Stromal cell of bone marrow (primary cell): Measurements from ENCODE around the gene TMEM131.

Experiments
- DNase-seq: peaks from one replicate; pipeline ENCODE4 v3.0.0-alpha.2; 2012; ENCODE audit warnings: low read depth

The TMEM131 gene

DNA sequence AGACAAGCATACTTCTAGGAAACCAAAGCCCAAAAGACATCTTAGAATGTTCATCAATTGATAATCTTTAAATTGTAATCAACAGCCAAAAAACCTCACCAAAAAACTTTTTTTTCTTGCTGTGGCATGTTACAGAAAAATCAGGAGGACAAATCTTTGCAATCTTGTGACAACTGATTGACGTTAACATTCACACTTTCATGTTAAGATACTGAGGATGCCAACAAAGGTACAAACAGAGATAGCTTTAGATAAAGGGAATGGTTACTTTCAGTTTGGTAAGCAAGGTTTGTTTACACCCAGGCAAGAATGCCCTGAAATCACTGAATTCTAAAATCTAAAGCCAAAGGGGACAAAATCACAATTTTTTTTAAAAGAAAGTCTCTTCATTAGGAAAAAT lies 190.0 kb downstream of the TMEM131 start:
- no peak for DNase-seq

DNA sequence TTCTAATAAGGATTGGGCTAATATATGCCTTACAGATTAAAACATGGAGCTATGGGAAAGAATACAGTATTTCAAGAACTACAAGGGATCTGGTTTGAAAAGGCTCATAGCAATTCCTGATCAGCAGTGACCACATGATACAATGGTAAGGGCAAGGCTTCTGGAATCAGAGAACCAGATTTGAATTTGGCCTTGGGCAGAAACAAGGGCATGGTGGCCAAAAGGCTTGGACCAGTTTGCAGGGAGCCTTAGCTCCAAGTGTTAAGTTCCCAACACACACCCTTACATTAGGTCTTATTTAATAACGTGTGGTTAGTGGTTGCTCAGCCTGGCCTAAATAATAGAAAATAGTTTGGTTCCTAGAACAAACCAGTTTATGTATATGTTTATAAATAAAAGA lies 194.7 kb downstream of the TMEM131 start:
- no peak for DNase-seq

DNA sequence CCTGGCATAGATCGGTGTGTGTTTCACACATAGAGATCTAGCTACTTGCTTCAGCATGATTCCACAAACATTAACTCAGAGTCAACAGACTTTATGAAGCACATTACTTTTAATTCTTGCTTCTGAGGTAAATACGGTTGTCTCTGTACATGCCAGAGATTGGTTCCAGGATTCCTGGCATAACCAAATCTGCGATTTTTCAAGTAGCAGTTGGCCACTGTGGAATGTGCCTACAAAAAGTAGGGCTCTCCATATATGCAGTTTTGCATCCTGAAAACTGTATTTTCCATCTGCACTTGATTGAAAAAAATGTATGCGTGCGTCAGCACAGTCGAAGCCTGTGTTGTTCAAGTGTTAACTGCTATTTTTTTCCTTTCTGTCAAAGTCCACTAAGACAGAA lies 197.3 kb downstream of the TMEM131 start:
- DNase-seq = no peak

DNA sequence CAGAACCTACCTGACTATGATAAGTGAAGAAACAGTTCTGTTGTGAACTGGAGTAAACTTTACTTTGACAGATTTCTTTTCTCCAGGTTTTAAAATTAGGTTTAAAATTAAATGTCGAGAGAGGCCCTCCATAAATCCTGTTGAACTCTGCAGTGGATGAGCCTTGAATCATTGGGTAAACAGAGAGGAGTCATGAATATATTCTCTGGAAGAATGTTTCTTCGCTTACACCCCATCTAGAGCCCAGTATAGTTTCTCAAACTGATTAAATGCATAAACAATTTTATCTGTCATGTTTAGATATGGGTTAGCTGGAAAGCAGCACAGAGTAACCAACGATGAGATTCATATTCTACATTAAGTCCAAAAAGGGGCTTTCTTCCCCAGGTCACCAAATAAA lies 198.4 kb downstream of the TMEM131 start:
- no peak for DNase-seq

DNA sequence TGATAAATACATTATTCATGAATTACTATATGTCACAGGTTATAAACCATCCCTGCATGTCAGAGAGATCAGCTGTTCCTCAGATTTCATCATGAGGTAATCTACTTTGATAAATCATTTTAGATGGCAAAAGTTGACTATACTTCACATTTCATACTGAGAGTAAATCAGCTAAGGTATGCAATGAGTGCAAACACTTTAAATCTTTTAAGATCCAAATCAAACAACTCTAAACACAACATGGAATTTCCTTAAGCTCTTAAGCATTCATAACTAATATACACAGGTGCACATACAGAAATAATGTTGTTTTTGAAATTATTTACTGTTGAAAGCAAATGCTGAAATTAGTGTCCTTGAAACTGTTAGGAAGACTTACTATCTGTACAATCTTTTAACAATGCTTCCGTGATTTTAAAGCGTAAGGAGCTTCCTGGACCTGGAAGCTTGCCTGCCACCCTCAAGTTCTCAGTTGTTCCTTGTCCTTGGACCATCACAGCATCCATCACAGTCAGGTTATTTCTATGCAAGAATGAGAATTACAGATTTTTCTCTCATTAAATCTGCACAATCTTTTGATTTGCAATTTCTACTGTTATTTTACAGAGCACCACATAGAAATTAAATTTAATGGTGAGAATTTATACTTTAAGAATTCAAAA lies 199.2 kb downstream of the TMEM131 start:
- DNase-seq = no peak

DNA sequence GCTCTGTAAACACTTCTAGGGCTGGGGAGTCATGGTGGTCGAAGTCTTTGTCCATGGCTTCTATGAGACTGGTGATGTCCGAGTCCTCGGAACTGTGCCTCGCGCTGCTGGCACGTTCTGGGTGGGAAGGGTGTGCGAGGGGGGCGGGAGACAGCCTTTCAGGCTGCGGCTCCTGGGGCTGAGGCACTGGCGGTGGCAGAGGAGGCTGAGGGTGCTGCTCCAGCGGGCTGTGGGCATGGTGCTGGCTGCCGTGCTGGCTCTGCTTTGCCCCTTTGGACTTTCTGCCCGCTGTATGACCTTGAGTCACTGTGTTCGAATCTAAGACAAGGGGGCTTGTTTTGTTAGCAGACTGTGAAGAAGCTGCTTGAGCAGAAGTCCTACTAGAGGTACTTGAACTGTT lies 203.3 kb downstream of the TMEM131 start:
- no peak for DNase-seq

DNA sequence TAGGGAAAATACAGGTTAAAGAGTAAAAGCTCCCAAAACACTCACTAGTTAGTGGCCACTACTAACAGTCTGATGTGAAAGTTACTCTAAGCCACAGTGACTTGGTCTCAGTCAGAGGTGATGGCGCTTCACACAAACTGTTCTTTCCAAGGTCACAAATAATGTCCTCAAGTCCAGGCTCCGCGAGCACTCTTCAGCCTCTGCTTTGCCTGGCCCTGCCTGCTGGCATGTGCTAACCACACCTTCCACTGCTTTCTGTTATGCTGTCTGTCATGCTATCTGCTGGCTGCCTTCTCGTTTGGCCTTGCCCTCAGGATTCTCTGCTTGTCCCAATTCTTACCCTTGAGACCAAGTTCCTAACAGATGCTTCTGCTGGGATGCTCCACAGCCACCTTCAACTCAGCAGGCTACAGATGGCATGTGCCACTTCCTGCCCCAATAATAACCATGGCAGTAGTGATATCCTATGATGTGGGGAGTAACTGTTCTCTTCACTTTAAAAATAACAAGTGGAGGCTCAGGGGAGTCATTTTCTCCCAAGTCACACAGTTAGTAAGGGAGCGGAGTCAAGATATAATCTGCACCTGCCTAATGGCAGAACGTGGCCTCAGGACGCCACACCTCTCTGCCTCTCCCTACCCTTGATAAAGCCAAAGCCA lies 206.6 kb downstream of the TMEM131 start:
- no peak for DNase-seq

DNA sequence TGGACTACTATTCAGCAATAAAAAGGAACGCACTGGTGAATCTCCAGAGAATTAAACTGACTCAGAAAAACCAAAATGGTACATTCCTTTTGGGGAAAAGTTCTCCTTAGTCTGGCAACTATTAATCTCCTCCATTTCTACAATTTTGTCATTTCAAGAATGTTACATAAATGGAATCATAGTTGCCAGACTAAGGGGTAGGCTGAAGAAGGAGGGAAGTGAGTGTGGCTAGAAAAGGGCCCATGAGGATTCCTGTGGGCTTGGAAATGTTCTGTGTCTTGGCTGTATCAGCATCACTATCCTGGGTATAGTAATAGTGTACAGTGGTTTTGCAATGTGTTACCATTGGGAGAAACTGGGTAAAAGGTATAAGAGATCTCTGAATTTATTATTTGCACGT lies 209.9 kb downstream of the TMEM131 start:
- peak; percentile 50 for DNase-seq

DNA sequence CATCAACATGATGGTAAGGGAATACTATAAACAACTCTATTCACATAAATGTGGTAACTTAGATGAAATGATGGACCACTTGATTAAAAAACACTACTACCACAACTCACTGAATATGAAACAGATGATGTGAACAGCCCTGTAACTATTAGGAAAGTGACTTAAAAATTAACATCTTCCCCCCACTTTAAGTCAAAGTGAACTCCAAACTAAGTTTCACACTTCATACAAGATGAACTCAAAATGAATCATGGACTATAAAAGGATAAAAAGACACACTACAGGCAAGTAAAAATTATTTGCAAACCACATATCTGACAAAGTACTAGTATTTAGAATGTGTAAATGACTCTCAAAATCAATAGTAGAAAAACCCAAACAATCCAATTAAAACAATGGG lies 210.8 kb downstream of the TMEM131 start:
- DNase-seq = no peak

DNA sequence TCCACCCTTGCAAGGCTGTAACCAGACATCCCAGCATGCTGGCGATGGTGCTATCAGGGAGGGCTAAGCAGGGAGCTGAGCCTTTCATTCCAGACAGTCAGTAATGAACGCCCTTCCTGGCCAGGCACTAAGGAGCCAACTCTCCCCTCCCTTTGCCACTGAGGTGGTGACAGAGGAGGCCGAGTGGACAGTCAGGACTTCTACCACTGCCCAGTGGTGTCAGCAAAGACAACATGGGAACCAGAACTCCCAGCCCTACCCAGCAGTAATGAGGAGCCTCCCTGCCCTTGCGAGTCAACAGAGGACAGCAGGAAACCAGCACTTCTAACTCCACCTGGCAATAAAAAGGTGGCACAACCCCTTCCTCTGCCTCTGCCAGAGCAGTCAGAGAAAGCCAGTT lies 213.8 kb downstream of the TMEM131 start:
- DNase-seq = no peak

DNA sequence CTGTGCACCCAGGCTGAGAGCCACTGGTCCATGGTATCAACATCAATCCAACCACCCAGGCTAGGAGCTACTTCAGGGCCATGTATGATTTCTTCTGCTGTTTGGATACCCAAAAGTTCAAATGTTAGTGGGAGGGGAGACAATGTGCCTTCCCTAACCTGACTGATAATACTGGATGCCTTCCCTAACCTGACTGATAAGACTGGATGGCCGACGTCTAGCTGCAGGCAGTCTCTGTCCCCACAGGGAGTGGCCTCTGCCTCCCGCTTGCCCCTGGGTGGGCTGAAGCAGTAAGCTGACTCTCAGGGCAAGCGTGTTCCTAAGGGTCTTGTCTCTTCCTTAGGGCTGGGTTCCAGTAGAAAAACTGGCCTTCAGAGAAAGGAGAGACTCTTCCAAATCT lies 216.6 kb downstream of the TMEM131 start:
- no peak for DNase-seq

DNA sequence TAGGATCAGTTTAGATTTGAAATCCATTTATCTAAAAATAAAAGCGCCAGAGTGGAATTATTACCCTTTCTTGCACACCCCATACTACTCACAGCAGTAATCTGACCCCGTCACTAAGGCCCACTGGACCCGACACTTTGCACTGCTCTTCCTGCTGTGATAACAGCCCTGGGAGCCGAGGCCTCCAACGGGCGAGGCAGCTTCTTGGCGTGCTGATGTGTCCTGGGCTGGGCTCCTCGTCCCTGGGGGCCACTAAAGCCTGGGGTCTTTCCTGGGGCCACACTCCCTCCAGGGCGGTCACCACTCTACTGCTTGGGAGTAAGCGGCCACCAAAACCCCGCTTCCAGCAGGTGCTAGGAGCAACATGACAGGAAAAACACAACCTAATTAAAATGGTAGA lies 220.7 kb downstream of the TMEM131 start:
- DNase-seq = no peak

DNA sequence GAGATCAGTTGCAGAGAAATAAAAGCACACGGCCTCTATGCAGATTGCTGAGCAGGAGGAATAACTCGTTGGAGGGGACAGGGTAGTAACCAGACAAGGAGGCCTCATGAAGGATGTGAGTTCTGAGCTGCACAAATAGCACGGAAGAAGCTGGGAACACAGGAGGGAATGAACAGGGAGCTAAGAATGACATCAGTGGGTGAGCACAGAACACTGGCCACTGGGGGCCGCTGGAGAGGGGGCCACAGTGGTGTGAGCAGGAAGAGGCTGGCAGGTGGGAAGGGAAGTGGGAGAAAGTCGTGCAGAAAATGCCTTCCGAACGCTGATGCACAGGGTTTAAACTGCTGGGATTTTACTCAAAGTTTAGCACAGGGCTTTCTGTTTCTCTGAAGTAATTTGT lies 221.3 kb downstream of the TMEM131 start:
- no peak for DNase-seq

DNA sequence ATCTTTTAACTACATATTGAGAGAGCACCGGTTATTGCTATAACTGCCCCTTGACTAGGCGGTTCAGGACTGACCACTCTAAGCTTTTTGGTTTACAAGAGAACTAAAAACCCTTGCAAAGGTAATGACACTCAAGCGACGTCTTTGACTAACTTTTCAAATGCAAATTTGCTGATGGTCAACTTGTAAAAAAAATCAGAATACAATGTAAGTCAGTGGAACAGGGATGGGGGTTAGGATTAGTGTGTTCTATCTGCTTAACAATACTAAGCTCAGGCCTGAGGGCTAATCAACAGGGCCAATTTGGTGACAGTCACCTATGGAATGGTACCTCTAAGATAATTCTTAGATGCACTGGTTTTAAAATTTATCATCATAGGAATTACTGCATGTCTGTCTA lies 225.3 kb downstream of the TMEM131 start:
- no peak for DNase-seq

DNA sequence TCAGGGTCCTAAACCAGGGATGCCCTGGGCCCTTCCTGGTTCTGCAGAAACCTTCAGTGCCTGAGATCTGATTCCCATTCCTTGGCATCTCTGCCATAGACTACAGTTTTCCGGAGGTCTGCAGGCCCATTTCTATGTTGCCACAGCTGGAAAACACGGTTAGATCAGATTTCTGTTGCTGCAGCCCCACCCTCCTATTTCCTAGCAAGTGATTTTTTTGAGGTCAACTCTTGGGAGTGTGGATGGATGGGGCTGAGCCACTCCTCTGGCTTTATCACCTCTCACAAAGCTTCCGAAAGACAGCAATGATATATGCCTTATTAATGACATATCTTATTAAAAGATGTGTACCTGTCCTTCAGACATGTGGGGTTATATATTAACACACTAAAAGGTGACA lies 226.0 kb downstream of the TMEM131 start:
- no peak for DNase-seq

DNA sequence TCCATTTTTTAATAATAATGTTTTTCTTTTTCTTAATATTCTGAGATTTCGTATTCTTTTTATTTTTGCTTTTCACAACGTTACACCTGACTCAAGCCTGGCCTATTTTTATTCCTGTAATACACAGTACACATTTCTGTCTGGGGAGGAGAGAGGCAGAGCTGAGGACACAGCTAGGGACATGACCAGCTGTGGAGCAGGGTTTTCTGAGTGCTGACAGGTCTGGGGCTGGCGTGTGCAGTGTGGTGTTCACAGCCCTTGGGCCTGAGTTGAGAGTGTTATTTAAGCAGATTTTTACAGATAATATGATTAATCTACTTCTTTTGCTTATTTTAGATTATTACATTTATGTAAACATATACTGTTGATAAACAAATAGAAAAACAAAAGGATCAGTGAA lies 226.4 kb downstream of the TMEM131 start:
- no peak for DNase-seq

DNA sequence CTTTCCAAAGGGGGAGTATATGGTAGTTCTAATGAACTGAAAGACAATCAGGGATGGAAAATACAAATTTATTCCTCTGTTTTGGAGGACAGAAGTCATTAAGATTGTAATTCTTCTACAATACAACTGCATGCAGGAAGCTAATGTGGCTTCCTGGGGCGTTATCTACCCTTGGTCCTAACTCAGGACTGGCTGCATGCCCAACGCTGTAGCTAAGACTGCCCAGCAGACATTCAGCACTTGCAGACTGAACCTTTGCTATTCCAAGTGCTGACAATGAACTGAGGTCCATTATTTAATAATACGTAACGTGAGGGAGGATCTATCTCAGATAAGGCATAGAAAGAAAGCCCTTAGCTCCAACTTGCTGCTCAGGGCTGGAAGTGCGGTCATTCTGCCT lies 229.2 kb downstream of the TMEM131 start:
- DNase-seq = no peak

DNA sequence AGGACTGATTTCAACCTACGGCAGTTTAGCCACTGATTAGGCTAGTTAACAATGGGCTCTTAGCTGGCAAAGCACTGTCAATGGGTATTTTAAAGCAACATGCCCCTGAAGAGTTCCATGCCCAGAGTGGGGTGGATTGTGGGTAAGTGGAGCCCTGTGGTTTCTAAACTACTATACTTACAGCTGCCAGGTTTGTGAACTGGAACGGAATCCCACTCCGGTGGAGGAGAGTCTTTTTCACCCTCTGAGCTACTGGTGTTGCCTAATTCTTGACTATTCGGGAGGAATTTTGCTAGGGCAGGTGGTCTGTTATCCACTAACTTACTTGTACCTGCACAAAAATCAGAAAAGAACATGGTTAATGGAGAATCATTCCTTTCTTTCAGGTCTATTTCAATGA lies 229.8 kb downstream of the TMEM131 start:
- DNase-seq = no peak

DNA sequence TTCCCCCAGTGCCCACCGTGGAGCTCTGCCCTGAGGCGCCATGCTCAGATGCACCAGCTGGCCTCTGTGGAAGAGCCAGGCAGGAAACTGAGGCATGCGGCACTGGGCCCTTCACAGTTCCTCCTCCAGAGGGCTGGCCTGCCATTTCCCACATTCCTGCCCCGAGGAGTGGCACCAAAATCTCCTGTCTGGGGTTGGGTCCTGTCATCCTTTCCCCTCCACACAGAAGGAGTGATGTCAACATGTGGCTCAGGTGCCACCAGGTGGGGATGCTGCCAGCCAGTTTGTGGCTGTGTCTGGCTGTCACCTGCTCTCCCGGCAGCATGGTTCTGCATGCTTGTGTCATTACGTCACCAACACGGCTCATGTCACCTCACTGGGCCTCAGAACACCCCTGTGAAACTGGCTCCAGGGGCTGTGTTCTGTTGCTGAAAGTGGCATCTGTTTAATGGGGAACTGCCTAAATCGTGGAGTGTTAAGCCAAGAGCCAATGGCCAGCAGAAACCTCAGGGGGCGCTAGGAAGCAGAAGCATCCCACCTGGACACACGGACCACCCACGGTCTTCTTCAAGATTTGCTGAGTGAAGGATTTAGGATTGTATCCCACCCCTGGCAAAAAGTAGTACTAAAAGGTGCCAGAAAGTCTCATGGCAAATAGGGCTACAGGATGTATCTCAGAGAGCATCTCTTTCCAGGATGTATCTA lies 231.0 kb downstream of the TMEM131 start:
- DNase-seq = no peak

DNA sequence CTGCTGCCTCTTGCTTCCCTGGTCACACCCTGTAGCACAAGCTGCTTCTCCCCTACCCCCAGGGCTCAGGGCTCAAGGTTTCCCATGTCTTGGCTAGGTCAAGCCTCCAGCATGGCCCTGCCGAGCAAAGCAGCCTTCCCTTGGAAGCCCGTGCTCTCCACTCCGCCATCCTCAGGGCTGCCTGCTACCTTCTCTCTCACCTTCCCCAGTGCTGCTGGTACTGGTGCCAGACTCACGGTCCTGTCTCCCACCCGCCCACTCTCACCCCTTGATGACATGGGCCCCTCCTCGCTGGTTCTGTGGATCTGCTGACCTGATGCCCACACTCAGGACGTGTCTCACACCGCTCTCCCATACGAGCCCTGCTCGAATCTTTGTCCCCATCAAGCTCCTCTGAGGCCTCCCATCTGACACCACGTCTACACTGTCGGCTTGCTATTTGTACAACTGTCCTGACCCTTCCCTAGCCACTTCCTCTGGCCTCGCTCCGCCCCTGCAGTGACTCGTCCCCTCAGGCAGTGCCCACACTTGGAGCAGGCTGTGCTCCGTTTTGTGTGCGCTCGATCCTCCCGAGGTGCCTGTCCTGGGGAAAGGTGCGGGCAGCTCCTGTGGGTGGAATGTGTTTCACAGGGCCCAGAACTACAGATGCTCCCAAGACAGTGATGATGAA lies 232.4 kb downstream of the TMEM131 start:
- DNase-seq = no peak

DNA sequence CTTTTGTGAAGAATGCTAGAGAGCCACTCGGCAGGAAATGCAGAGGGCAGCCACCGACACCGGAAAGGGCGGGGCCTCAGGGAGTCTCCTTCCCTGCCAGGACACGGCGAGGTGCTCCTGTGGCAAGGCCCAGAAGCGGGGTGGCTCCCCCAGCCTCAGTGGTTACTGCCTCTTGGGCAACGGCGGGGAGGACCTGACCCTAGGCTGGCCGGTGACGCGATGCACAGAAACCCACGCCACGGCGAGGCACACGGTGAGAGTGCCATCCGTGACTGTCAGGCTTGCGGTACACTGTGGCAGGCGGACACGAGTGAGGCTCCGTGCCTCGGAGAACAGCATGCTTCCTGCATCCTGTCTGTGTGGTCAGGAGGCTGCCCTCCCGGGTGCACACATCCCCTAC lies 234.6 kb downstream of the TMEM131 start:
- no peak for DNase-seq

DNA sequence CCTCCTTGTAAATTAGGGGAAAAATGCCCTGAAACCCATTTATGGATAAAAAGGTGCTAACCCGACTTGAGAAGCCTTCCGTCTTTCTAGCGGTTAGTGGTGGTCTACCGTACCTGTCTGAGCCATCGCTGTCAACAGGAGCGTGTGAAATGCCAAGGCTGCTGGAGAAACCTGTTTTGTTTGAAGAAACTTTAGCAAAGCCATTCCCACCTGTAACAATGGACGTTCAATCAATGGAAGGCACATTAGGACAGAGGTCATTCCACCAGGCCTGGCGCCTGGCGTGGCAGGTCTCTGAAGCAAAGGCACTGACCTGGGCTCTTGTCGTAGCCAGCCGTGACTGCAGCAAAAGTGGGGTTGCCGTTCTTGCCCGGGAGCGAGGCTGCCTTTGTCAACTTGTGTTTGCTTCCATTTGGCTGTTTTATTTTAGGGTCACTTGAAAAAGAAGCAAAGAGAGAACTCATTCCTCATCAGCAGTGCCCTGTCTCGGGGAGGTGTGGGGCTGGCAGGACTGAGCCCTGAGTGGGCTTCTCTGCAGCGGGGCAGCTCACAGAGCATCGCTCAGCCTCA lies 235.2 kb downstream of the TMEM131 start:
- no peak for DNase-seq
